HepG2 (cell line): ENCODE measurements around the gene PRDX5. TPM values are rescaled to one million over a fixed set of nuclear protein-coding genes. Genes with fewer than 3 reads are reported as not detected.
A peak's percentile ranks its signal among the peaks of the same experiment; 100 is the strongest.

Experiments
- AGO2 ChIP-seq: fragments of 200-400 bp; formaldehyde crosslinking; optimal IDR thresholded peaks from 2 replicates; pipeline ENCODE3; 2017; ENCODE audit warnings: mild to moderate bottlenecking, low read depth, low read length, moderate library complexity
- ARNT2 ChIP-seq: sonication (generic); formaldehyde crosslinking; IDR thresholded peaks from 2 replicates; pipeline ENCODE4 v1.8.0; 2022; ENCODE audit warnings: mild to moderate bottlenecking, low read depth, missing genetic modification reagents, moderate library complexity
- ARNTL ChIP-seq: sonication (generic); formaldehyde crosslinking; IDR thresholded peaks from 2 replicates; pipeline ENCODE4 v1.4.0; 2020; ENCODE audit warnings: mild to moderate bottlenecking, missing genetic modification reagents
- CENPT ChIP-seq: sonication (generic); formaldehyde crosslinking; IDR thresholded peaks from 2 replicates; pipeline ENCODE4 v1.8.0; 2022; ENCODE audit warnings: low read depth, mild to moderate bottlenecking, moderate library complexity, missing genetic modification reagents
- FOSL2 ChIP-seq: sonication (generic); formaldehyde crosslinking; IDR thresholded peaks from 2 replicates; pipeline ENCODE4 v1.4.0; 2020; ENCODE audit warnings: missing genetic modification reagents
- FOXM1 ChIP-seq: sonication (generic); formaldehyde crosslinking; IDR thresholded peaks from 2 replicates; pipeline ENCODE4 v1.5.0; 2020; ENCODE audit warnings: missing genetic modification reagents
- HNRNPL ChIP-seq: fragments of 200-400 bp; formaldehyde crosslinking; IDR thresholded peaks from 2 replicates; pipeline ENCODE4 v1.6.1; 2017; ENCODE audit warnings: mild to moderate bottlenecking, low read depth, low read length
- HNRNPLL ChIP-seq: fragments of 200-400 bp; formaldehyde crosslinking; IDR thresholded peaks from 2 replicates; pipeline ENCODE4 v1.6.1; 2017; ENCODE audit warnings: mild to moderate bottlenecking, low read depth, low read length; ENCODE audit not compliant: poor library complexity, severe bottlenecking
- KMT2A ChIP-seq: sonication (generic); formaldehyde crosslinking; IDR thresholded peaks from 2 replicates; pipeline ENCODE4 v1.4.0; 2020; ENCODE audit warnings: missing genetic modification reagents
- MED8 ChIP-seq: sonication (generic); formaldehyde crosslinking; IDR thresholded peaks from 2 replicates; pipeline ENCODE4 v1.8.1; 2023; ENCODE audit warnings: mild to moderate bottlenecking, missing genetic modification reagents; ENCODE audit not compliant: insufficient replicate concordance
- NCOR1 ChIP-seq: fragments of 200-600 bp; sonication (generic); IDR thresholded peaks from 2 replicates; pipeline ENCODE4 v1.7.0; 2017; ENCODE audit warnings: antibody characterized with exemption, low read length, borderline replicate concordance
- NFATC3 ChIP-seq: sonication (generic); formaldehyde crosslinking; IDR thresholded peaks from 2 replicates; pipeline ENCODE4 v1.5.1; 2020; ENCODE audit warnings: mild to moderate bottlenecking, missing genetic modification reagents
- RFX3 ChIP-seq: IDR thresholded peaks from 2 replicates; pipeline ENCODE4 v1.6.1; 2016; ENCODE audit warnings: missing biosample characterization, missing genetic modification reagents
- SMAD3 ChIP-seq: sonication (generic); formaldehyde crosslinking; IDR thresholded peaks from 2 replicates; pipeline ENCODE4 v1.4.0; 2020; ENCODE audit warnings: missing genetic modification reagents
- SUZ12 ChIP-seq: fragments of 150-350 bp; IDR thresholded peaks from 2 replicates; pipeline ENCODE4 v1.6.1; 2014; ENCODE audit warnings: low read depth, low read length
- YEATS2 ChIP-seq: sonication (generic); formaldehyde crosslinking; IDR thresholded peaks from 2 replicates; pipeline ENCODE4 v1.4.0; 2020; ENCODE audit warnings: missing genetic modification reagents, borderline replicate concordance
- ZKSCAN8 ChIP-seq: IDR thresholded peaks from 2 replicates; pipeline ENCODE4 v1.6.1; 2016; ENCODE audit warnings: borderline replicate concordance, missing genetic modification reagents, missing compliant biosample characterization
- ZNF17 ChIP-seq: sonication (generic); formaldehyde crosslinking; IDR thresholded peaks from 2 replicates; pipeline ENCODE4 v1.5.0; 2020; ENCODE audit warnings: mild to moderate bottlenecking, missing genetic modification reagents
- ZNF629 ChIP-seq: sonication (generic); formaldehyde crosslinking; conservative IDR thresholded peaks from 2 replicates; pipeline ENCODE4 v1.5.0; 2020; ENCODE audit warnings: missing genetic modification reagents
- ZNF850 ChIP-seq: sonication (generic); formaldehyde crosslinking; conservative IDR thresholded peaks from 2 replicates; pipeline ENCODE4 v1.9.0; 2021; ENCODE audit warnings: mild to moderate bottlenecking, missing genetic modification reagents
- ZSCAN25 ChIP-seq: sonication (generic); formaldehyde crosslinking; IDR thresholded peaks from 2 replicates; pipeline ENCODE4 v1.8.0; 2022; ENCODE audit warnings: mild to moderate bottlenecking, missing genetic modification reagents
- polyA plus RNA-seq, 8 experiments: library from polyadenylated mRNA; depleted of rRNA in 3 of 8; stranded (reverse) in 7 of 8; unstranded in 1 of 8; fragments of >200 nt; fragmentation: Illumina TruSeq in 4 of 8; extraction: Trizol in 4 of 8; gene quantifications; 2 replicates each; pipeline versions ENCODE4 v1.2.1 to v1.2.3, GENCODE V29; 2011 to 2016; ENCODE audit warnings: low read depth in 4 of 8, missing spikeins in 1 of 8, mixed read lengths in 1 of 8; ENCODE audit not compliant: insufficient read depth in 1 of 8
- total RNA-seq, 5 experiments: library from RNA; depleted of rRNA; stranded (reverse); fragments of >200 nt; fragmentation: Illumina TruSeq; extraction: Trizol; gene quantifications; 2 replicates each; pipeline ENCODE4 v1.2.3, GENCODE V29; 2016; ENCODE audit warnings: low read depth in 1 of 5
- TF ChIP-seq, protein P1 (sequence below): sonication (generic); formaldehyde crosslinking; IDR thresholded peaks from 2 replicates; pipeline ENCODE4 v1.5.0; 2020; ENCODE audit warnings: mild to moderate bottlenecking, missing genetic modification reagents
- TF ChIP-seq, protein P2 (sequence below): sonication (generic); formaldehyde crosslinking; IDR thresholded peaks from 2 replicates; pipeline ENCODE4 v1.8.1; 2023; ENCODE audit warnings: mild to moderate bottlenecking, missing genetic modification reagents, borderline replicate concordance
- TF ChIP-seq, protein P3 (sequence below): IDR thresholded peaks from 2 replicates; pipeline ENCODE4 v1.6.1; 2016; ENCODE audit warnings: low read depth, borderline replicate concordance
- TF ChIP-seq, protein P4 (sequence below): IDR thresholded peaks from 2 replicates; pipeline ENCODE4 v1.6.1; 2016; ENCODE audit warnings: low read depth
- TF ChIP-seq, protein P5 (sequence below): sonication (generic); formaldehyde crosslinking; conservative IDR thresholded peaks from 2 replicates; pipeline ENCODE4 v1.8.1; 2023; ENCODE audit warnings: missing genetic modification reagents

PRDX5 gene
- total and polyA plus RNA-seq, 2 of the 13 experiments (the other 11 are each of a cell fraction or from before 2014, with no cell fraction given) = 215 to 311 TPM

DNA sequence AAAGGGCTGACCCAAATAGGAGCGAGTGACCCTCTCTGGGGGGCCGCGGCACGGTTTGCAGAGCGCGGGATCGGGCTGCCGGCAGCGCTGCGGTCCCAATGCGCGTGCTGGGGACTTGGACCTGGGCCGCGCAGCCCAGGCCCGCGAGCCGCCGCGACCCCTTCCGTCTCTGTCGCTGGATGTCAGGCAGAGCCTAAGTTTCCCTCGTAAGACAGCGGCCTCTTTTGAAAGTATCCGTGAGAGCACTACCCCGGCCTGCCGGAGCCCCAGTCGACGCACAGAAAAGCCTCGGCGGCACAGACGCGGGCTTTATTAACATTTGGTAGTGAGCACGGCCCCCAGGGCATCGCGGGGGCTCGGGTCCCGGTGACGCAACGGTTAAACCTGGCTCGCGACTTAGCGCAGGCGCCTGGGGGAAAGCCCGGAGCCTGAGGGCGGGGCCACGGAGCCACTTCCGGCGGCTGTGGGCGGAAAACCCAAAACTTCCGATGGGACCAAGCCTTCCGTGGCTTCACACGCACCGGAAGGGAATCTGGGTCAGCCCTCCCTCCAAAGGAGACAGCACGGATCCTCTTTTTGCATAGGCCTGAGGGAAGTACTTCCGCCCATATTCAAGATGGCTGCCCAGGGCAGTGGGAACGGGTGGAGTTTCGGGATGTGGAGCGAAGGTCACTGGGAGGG is 48.2 kb upstream of the PRDX5 start (continued):
- no peak for TF ChIP-seq ZNF17
- no peak for TF ChIP-seq HNRNPL
- TF ChIP-seq ARNT2 (CRISPR knock-in tag) = no peak
- TF ChIP-seq, protein P1, sequence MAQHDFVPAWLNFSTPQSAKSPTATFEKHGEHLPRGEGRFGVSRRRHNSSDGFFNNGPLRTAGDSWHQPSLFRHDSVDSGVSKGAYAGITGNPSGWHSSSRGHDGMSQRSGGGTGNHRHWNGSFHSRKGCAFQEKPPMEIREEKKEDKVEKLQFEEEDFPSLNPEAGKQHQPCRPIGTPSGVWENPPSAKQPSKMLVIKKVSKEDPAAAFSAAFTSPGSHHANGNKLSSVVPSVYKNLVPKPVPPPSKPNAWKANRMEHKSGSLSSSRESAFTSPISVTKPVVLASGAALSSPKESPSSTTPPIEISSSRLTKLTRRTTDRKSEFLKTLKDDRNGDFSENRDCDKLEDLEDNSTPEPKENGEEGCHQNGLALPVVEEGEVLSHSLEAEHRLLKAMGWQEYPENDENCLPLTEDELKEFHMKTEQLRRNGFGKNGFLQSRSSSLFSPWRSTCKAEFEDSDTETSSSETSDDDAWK = no peak
- TF ChIP-seq YEATS2 (CRISPR knock-in tag) = peak; percentile 92; the same call in 1 of the 2 replicates
- TF ChIP-seq ZKSCAN8 (CRISPR knock-in tag) = no peak
- TF ChIP-seq, protein P2, sequence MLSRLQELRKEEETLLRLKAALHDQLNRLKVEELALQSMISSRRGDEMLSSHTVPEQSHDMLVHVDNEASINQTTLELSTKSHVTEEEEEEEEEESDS (CRISPR knock-in tag) = peak; percentile 26; the same call in 1 of the 2 replicates
- no peak for TF ChIP-seq ZNF850 (CRISPR knock-in tag)
- TF ChIP-seq ZNF629 (CRISPR knock-in tag) = no peak; the same call in 1 of the 2 replicates
- TF ChIP-seq ARNTL (CRISPR knock-in tag) = no peak
- TF ChIP-seq, protein P3, sequence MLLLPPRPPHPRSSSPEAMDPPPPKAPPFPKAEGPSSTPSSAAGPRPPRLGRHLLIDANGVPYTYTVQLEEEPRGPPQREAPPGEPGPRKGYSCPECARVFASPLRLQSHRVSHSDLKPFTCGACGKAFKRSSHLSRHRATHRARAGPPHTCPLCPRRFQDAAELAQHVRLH (CRISPR knock-in tag) = peak; percentile 92; the same call in 1 of the 2 replicates
- TF ChIP-seq MED8 (CRISPR knock-in tag) = no peak
- no peak for TF ChIP-seq ZSCAN25 (CRISPR knock-in tag)
- peak; percentile 95 for TF ChIP-seq AGO2
- TF ChIP-seq RFX3 (CRISPR knock-in tag) = 0 out of 2 replicates have a peak, but pooled peaks have one; percentile 13
- TF ChIP-seq KMT2A (CRISPR knock-in tag) = peak; percentile 56; the same call in 1 of the 2 replicates
- no peak for TF ChIP-seq SUZ12
- TF ChIP-seq HNRNPLL = peak; percentile 86
- TF ChIP-seq, protein P4, sequence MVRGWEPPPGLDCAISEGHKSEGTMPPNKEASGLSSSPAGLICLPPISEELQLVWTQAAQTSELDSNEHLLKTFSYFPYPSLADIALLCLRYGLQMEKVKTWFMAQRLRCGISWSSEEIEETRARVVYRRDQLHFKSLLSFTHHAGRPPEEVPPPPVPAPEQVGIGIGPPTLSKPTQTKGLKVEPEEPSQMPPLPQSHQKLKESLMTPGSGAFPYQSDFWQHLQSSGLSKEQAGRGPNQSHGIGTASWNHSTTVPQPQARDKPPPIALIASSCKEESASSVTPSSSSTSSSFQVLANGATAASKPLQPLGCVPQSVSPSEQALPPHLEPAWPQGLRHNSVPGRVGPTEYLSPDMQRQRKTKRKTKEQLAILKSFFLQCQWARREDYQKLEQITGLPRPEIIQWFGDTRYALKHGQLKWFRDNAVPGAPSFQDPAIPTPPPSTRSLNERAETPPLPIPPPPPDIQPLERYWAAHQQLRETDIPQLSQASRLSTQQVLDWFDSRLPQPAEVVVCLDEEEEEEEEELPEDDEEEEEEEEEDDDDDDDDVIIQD (CRISPR knock-in tag) = peak; percentile 47; the same call in 1 of the 2 replicates
- TF ChIP-seq NFATC3 = no peak
- TF ChIP-seq CENPT = no peak
- no peak for TF ChIP-seq FOXM1 (CRISPR knock-in tag)
- no peak for TF ChIP-seq SMAD3 (CRISPR knock-in tag)
- peak; percentile 67; the same call in 1 of the 2 replicates for TF ChIP-seq NCOR1
- TF ChIP-seq, protein P5, sequence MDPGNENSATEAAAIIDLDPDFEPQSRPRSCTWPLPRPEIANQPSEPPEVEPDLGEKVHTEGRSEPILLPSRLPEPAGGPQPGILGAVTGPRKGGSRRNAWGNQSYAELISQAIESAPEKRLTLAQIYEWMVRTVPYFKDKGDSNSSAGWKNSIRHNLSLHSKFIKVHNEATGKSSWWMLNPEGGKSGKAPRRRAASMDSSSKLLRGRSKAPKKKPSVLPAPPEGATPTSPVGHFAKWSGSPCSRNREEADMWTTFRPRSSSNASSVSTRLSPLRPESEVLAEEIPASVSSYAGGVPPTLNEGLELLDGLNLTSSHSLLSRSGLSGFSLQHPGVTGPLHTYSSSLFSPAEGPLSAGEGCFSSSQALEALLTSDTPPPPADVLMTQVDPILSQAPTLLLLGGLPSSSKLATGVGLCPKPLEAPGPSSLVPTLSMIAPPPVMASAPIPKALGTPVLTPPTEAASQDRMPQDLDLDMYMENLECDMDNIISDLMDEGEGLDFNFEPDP (CRISPR knock-in tag) = no peak
- TF ChIP-seq FOSL2 = peak; percentile 53; the same call in 1 of the 2 replicates
